K562 (cell line): ENCODE data around the gene RASL11A. TPM values are rescaled to one million over a fixed set of nuclear protein-coding genes. Genes with fewer than 3 reads are reported as not detected.
"Not testable (repeated sequence)": the region's sequence is repeated elsewhere in the genome, so short reads cannot be mapped to it uniquely, and the experiment has no call there.

Source experiments
- ATAC-seq: fragments of 200-7000 bp; cut with Tn5 transposase; 3 replicates; pipeline ENCODE4 v1.9.1; 2020; ENCODE audit warnings: moderate library complexity
- BruUV-seq: library from RNA; stranded (reverse); fragments of 400-500 nt; replicated peaks from 2 replicates; lab custom pipeline; 2021; lab: Mats Ljungman, UMichigan
- CTCF ChIA-PET: fragments of 300-600 bp; formaldehyde crosslinking; extraction: SDS; loops from one replicate; lab custom pipeline; 2021; ENCODE audit warnings: low intra/inter-chr PET ratio; lab: Yijun Ruan, JAX
- POLR2A ChIA-PET: fragments of 300-600, 350-650 bp; sonication (Branson Sonifier 250); formaldehyde crosslinking; extraction: SDS; loops from one replicate; lab custom pipeline; 2021; ENCODE audit warnings: antibody characterized with exemption, inconsistent platforms; lab: Yijun Ruan, JAX
- DNase-seq, 4 experiments: peaks; one replicate each; pipeline versions ENCODE4 v3.0.0 to v3.0.0-alpha.2; 2011 to 2018; ENCODE audit warnings: low spot score in 3 of 4, mixed read lengths in 3 of 4; ENCODE audit errors: extremely low read depth in 1 of 4
- FAIRE-seq: peaks from 2 replicates; lab custom pipeline; 2011; peaks lifted over from hg19 to GRCh38; lab: Jason Lieb, UNC
- H2AFZ ChIP-seq: 2 replicates; pipeline ENCODE4 v1.6.0; 2011; ENCODE audit warnings: low read depth, low read length, control low read depth, inconsistent platforms
- H3K27ac ChIP-seq: fragments of 200-600 bp; 3 replicates; pipeline ENCODE4 v1.8.0; 2011; ENCODE audit warnings: low read depth, mild to moderate bottlenecking, control low read depth, inconsistent platforms, low read length, moderate library complexity, mixed read lengths; ENCODE audit errors: extremely low read depth
- H3K27me3 ChIP-seq, 2 experiments: fragments of 300-600 bp in 1 of 2; 2 replicates in 1 of 2; 3 replicates in 1 of 2; pipeline versions ENCODE4 v1.6.0 to v1.8.0; 2011; ENCODE audit warnings: inconsistent platforms in 2 of 2, low read length in 2 of 2, mild to moderate bottlenecking in 1 of 2, mixed read lengths in 1 of 2, moderate library complexity in 1 of 2; ENCODE audit not compliant: control insufficient read depth in 2 of 2, insufficient read depth in 2 of 2
- H3K36me3 ChIP-seq: fragments of 300-600 bp; 3 replicates; pipeline ENCODE4 v1.8.0; 2011; ENCODE audit warnings: mild to moderate bottlenecking, low read length, inconsistent platforms; ENCODE audit not compliant: control insufficient read depth, insufficient read depth
- H3K4me1 ChIP-seq, 2 experiments: fragments of 200-600 bp in 1 of 2; replicated peaks in 1 of 2; 2 replicates in 1 of 2; 3 replicates in 1 of 2; pipeline versions ENCODE4 v1.5.1 to v1.8.0; 2011; ENCODE audit warnings: inconsistent platforms in 2 of 2, low read length in 2 of 2, mild to moderate bottlenecking in 1 of 2, mixed read lengths in 1 of 2, moderate library complexity in 1 of 2; ENCODE audit not compliant: control insufficient read depth in 2 of 2, insufficient read depth in 2 of 2
- H3K4me2 ChIP-seq: 2 replicates; pipeline ENCODE4 v1.6.1; 2011; ENCODE audit warnings: low read length, control low read depth, inconsistent platforms, mixed read lengths; ENCODE audit not compliant: insufficient read depth
- H3K4me3 ChIP-seq: fragments of 200-600 bp; sonication (generic), shearing (Covaris generic); 2 replicates; pipeline ENCODE4 v1.5.1; 2016; ENCODE audit warnings: control low read depth, inconsistent platforms
- H3K79me2 ChIP-seq: fragments of 200-600 bp; 3 replicates; pipeline ENCODE4 v1.8.0; 2011; ENCODE audit warnings: low read length, inconsistent platforms; ENCODE audit not compliant: control insufficient read depth, insufficient read depth
- H3K9ac ChIP-seq, 2 experiments: 2 replicates each; pipeline versions ENCODE4 v1.6.0 to v1.6.1; 2011; ENCODE audit warnings: low read depth in 2 of 2, low read length in 2 of 2, control low read depth in 1 of 2, inconsistent platforms in 1 of 2, mild to moderate bottlenecking in 1 of 2, mixed read lengths in 1 of 2; ENCODE audit not compliant: insufficient read depth in 1 of 2
- H3K9me1 ChIP-seq: one replicate; pipeline ENCODE4 v1.6.0; 2011; ENCODE audit warnings: inconsistent platforms, mild to moderate bottlenecking, low read length, moderate library complexity; ENCODE audit not compliant: control insufficient read depth, insufficient read depth
- H3K9me3 ChIP-seq: replicated peaks from 2 replicates; pipeline ENCODE4 v1.5.1; 2011; ENCODE audit warnings: low read depth, low read length, inconsistent platforms; ENCODE audit not compliant: control insufficient read depth, insufficient read depth
- H4K20me1 ChIP-seq: replicated peaks from 2 replicates; pipeline ENCODE4 v1.6.1; 2011; ENCODE audit warnings: low read length, inconsistent platforms, mixed read lengths; ENCODE audit not compliant: control insufficient read depth, insufficient read depth
- CBFA2T3 ChIP-seq: fragments of 450-650 bp; IDR thresholded peaks from 2 replicates; pipeline ENCODE4 v1.6.1; 2017
- EP300 ChIP-seq: IDR thresholded peaks from 2 replicates; pipeline ENCODE4 v1.6.1; 2012; ENCODE audit warnings: low read length, improper control_type of control experiment
- RBFOX2 ChIP-seq: fragments of 200-400 bp; formaldehyde crosslinking; IDR thresholded peaks from 2 replicates; pipeline ENCODE4 v1.6.1; 2017; ENCODE audit warnings: low read depth, mild to moderate bottlenecking, low read length, moderate library complexity
- RCOR1 ChIP-seq, 2 experiments: IDR thresholded peaks; 2 replicates each; pipeline ENCODE4 v1.6.1; 2012; ENCODE audit warnings: low read depth in 2 of 2, low read length in 2 of 2, borderline replicate concordance in 1 of 2, improper control_type of control experiment in 1 of 2
- TAL1 ChIP-seq: fragments of 450-650 bp; IDR thresholded peaks from 2 replicates; pipeline ENCODE4 v1.6.1; 2016; ENCODE audit warnings: mild to moderate bottlenecking
- WGBS: fragments of 100-300 bp; shearing (Covaris generic); methylation state at CpG from one replicate; pipeline ENCODE4 v1.1.6; 2016; ENCODE audit warnings: low coverage, mixed read lengths; ENCODE audit not compliant: insufficient coverage; ENCODE audit errors: missing lambda C conversion rate; 5-methylcytosine and 5-hydroxymethylcytosine counted together
- in situ Hi-C: fragments of 300-500 bp; cut with MboI; formaldehyde crosslinking; loops from 4 replicates; pipeline ENCODE4 v1.15.0; 2018; ENCODE audit warnings: inconsistent platforms, mixed read lengths
- intact Hi-C: fragments of 100-400 bp; cut with micrococcal nuclease; formaldehyde crosslinking; loops from 2 replicates; pipeline ENCODE4 v1.14.2; 2022
- polyA plus RNA-seq, 8 experiments: library from polyadenylated mRNA; depleted of rRNA in 4 of 8; stranded (reverse) in 5 of 8; unstranded in 3 of 8; fragments of >200 nt; fragmentation: Nextera tagmentation in 2 of 8; fragmentation: Illumina TruSeq in 1 of 8; extraction: Ambion mirVana in 2 of 8; extraction: Trizol in 1 of 8; gene quantifications; 2 replicates each; pipeline versions ENCODE4 v1.2.1 to v1.2.3, GENCODE V29; 2011 to 2014; ENCODE audit warnings: inconsistent platforms in 1 of 8, missing spikeins in 1 of 8
- small RNA-seq: library from RNA; depleted of rRNA; stranded (forward); fragments of <200 nt; gene quantifications from one replicate; pipeline ENCODE3, GENCODE V24; 2014
- total RNA-seq, 7 experiments: library from RNA; depleted of rRNA in 6 of 7; stranded (reverse); fragments of >200 nt in 6 of 7; fragmentation: Illumina TruSeq in 2 of 7; extraction: Trizol in 2 of 7; gene quantifications; 2 replicates each; pipeline versions ENCODE4 v1.2.1 to v1.2.3, GENCODE V29; 2011 to 2021; ENCODE audit warnings: low replicate concordance in 1 of 7

The RASL11A gene
- total and polyA plus RNA-seq, 9 of the 15 experiments (the other 6 are each of a cell fraction or from before 2014, with no cell fraction given) = 0.11 to 2.2 (median 1.5) TPM; not detected in 1

GRCh38 chr13:27321468-27322431 is 51.1 kb downstream of the RASL11A start (continued):
- peak; percentile 49; the same call in 1 of the 2 replicates for TF ChIP-seq EP300
- TF ChIP-seq RCOR1 (IDR thresholded peaks at IDR 0.05; ENCODE audit: borderline replicate concordance in 1 of 2, low read depth in 2 of 2, low read length in 2 of 2) = no peak
- peak; percentile 62 for TF ChIP-seq TAL1
- TF ChIP-seq RBFOX2 = no peak
- peak; percentile 30; the same call in 1 of the 2 replicates for TF ChIP-seq CBFA2T3

GRCh38 chr13:27322443-27322842 is 51.8 kb downstream of the RASL11A start:
- H3K4me2 ChIP-seq, DNase-seq, H3K9me1 ChIP-seq, H4K20me1 ChIP-seq, in situ Hi-C loops, FAIRE-seq, H3K79me2 ChIP-seq, intact Hi-C loops, H3K4me1 ChIP-seq, CTCF ChIA-PET, ATAC-seq, H3K4me3 ChIP-seq, H3K27ac ChIP-seq, H3K36me3 ChIP-seq, H3K9me3 ChIP-seq, H3K9ac ChIP-seq, BruUV-seq, H2AFZ ChIP-seq: not testable (repeated sequence)
- POLR2A ChIA-PET = interaction anchor here (1.1 kb wide), 1 partner anchor 12 kb away, joined by 4 read pairs; no protein-coding TSS in a partner anchor
- H3K27me3 ChIP-seq = peaks cover 9 to 14% of the 10 kb centered on the region in 2 experiments; a peak in 4 of 5 replicates
- 8% methylated on average over 6 of the region's 6 CpGs for WGBS

Small RNA genes within 50 kb of the gene (small RNA-seq; reads per million reads assigned to genes)
- not detected for gene SNORA27
- not detected for gene SNORD102

Other genes with a start within 250 kb of the RASL11A start
- gene USP12, start 99.0 kb upstream of the RASL11A start, total RNA-seq (2014; rRNA removed) = 7.8 and 8.9 TPM in 2 replicates
- gene USP12, start 99.0 kb upstream of the RASL11A start, total RNA-seq (2014; rRNA removed; fragmentation: Illumina TruSeq; extraction: Trizol) = 17.2 and 18.1 TPM in 2 replicates
- 11.1 and 13.3 TPM in 2 replicates for gene USP12, start 99.0 kb upstream of the RASL11A start, total RNA-seq (2015; rRNA removed; fragmentation: Illumina TruSeq; extraction: Trizol)
- 12.7 and 13.1 TPM in 2 replicates for gene USP12, start 99.0 kb upstream of the RASL11A start, total RNA-seq (2021)
- 13.8 and 20.5 TPM in 2 replicates for gene USP12, start 99.0 kb upstream of the RASL11A start, polyA plus RNA-seq (2011; rRNA removed)
- gene USP12, start 99.0 kb upstream of the RASL11A start, polyA plus RNA-seq (2014; fragmentation: Illumina TruSeq; extraction: Trizol) = 11.7 and 15.3 TPM in 2 replicates
- gene USP12, start 99.0 kb upstream of the RASL11A start, polyA plus RNA-seq (2014; fragmentation: Nextera tagmentation; extraction: Ambion mirVana) = 1 to 10 TPM; 1.8 to 5.1 TPM
- gene USP12, start 99.0 kb upstream of the RASL11A start, polyA plus RNA-seq (2014; rRNA removed) = 11.0 and 14.0 TPM in 2 replicates
- gene RPL21, start 19.3 kb upstream of the RASL11A start, total RNA-seq (2014; rRNA removed) = 622 and 852 TPM in 2 replicates
- 2,222 and 2,441 TPM in 2 replicates for gene RPL21, start 19.3 kb upstream of the RASL11A start, total RNA-seq (2014; rRNA removed; fragmentation: Illumina TruSeq; extraction: Trizol)
- gene RPL21, start 19.3 kb upstream of the RASL11A start, total RNA-seq (2015; rRNA removed; fragmentation: Illumina TruSeq; extraction: Trizol) = 2,046 and 2,206 TPM in 2 replicates
- gene RPL21, start 19.3 kb upstream of the RASL11A start, total RNA-seq (2021) = 934 and 1,064 TPM in 2 replicates
- gene RPL21, start 19.3 kb upstream of the RASL11A start, polyA plus RNA-seq (2011; rRNA removed) = 1,361 and 1,676 TPM in 2 replicates
- 1,618 and 2,053 TPM in 2 replicates for gene RPL21, start 19.3 kb upstream of the RASL11A start, polyA plus RNA-seq (2014; fragmentation: Illumina TruSeq; extraction: Trizol)
- gene RPL21, start 19.3 kb upstream of the RASL11A start, polyA plus RNA-seq (2014; fragmentation: Nextera tagmentation; extraction: Ambion mirVana) = 1,000 to 10,000 TPM; 3,327 to 4,203 TPM
- 1,075 and 1,122 TPM in 2 replicates for gene RPL21, start 19.3 kb upstream of the RASL11A start, polyA plus RNA-seq (2014; rRNA removed)
- gene GTF3A, start 153.8 kb downstream of the RASL11A start, total RNA-seq (2014; rRNA removed) = 197 and 224 TPM in 2 replicates
- gene GTF3A, start 153.8 kb downstream of the RASL11A start, total RNA-seq (2014; rRNA removed; fragmentation: Illumina TruSeq; extraction: Trizol) = 239 and 267 TPM in 2 replicates
- 184 and 203 TPM in 2 replicates for gene GTF3A, start 153.8 kb downstream of the RASL11A start, total RNA-seq (2015; rRNA removed; fragmentation: Illumina TruSeq; extraction: Trizol)
- gene GTF3A, start 153.8 kb downstream of the RASL11A start, total RNA-seq (2021) = 152 and 160 TPM in 2 replicates
- 126 and 174 TPM in 2 replicates for gene GTF3A, start 153.8 kb downstream of the RASL11A start, polyA plus RNA-seq (2011; rRNA removed)
- 261 and 303 TPM in 2 replicates for gene GTF3A, start 153.8 kb downstream of the RASL11A start, polyA plus RNA-seq (2014; fragmentation: Illumina TruSeq; extraction: Trizol)
- 10 to 100 TPM; 47.5 to 63.9 TPM for gene GTF3A, start 153.8 kb downstream of the RASL11A start, polyA plus RNA-seq (2014; fragmentation: Nextera tagmentation; extraction: Ambion mirVana)
- 161 and 162 TPM in 2 replicates for gene GTF3A, start 153.8 kb downstream of the RASL11A start, polyA plus RNA-seq (2014; rRNA removed)
- gene MTIF3, start 179.7 kb downstream of the RASL11A start, total RNA-seq (2014; rRNA removed) = 34.6 and 46.1 TPM in 2 replicates
- 43.9 and 53.6 TPM in 2 replicates for gene MTIF3, start 179.7 kb downstream of the RASL11A start, total RNA-seq (2014; rRNA removed; fragmentation: Illumina TruSeq; extraction: Trizol)
- 41.2 and 44.4 TPM in 2 replicates for gene MTIF3, start 179.7 kb downstream of the RASL11A start, total RNA-seq (2015; rRNA removed; fragmentation: Illumina TruSeq; extraction: Trizol)
- 20.4 and 23.5 TPM in 2 replicates for gene MTIF3, start 179.7 kb downstream of the RASL11A start, total RNA-seq (2021)
- gene MTIF3, start 179.7 kb downstream of the RASL11A start, polyA plus RNA-seq (2011; rRNA removed) = 35.9 and 40.8 TPM in 2 replicates
- 58.1 and 73.6 TPM in 2 replicates for gene MTIF3, start 179.7 kb downstream of the RASL11A start, polyA plus RNA-seq (2014; fragmentation: Illumina TruSeq; extraction: Trizol)
- 10 to 100 TPM; 62.0 to 71.2 TPM for gene MTIF3, start 179.7 kb downstream of the RASL11A start, polyA plus RNA-seq (2014; fragmentation: Nextera tagmentation; extraction: Ambion mirVana)
- 45.2 and 47.5 TPM in 2 replicates for gene MTIF3, start 179.7 kb downstream of the RASL11A start, polyA plus RNA-seq (2014; rRNA removed)